HG03066 (cell line): ENCODE data around the gene DDX10.

Experiments
- ATAC-seq: cut with Tn5 transposase; IDR thresholded peaks from one replicate; pipeline ENCODE4 v1.9.1; 2021; ENCODE audit warnings: low read depth; ENCODE audit not compliant: unreplicated experiment

The DDX10 gene

DNA sequence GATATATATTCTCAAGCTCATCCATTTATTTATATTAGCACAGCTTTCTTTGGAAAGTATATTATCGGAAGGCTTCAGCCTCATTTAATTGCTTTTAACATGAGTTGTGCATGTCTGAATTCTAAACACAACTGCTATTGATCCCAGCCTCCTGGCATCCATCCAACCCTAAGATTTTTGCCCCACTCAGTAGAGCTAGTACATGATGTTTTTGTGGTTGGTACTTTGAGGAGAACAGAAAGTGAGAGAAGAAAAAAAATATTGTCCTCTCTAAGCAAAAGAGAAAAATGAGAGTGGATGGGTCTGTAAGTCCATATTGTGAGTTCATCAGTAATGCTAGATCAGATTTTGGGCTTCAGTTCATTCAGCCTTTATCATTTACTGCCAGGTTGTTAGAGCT lies 198.7 kb downstream of the DDX10 start:
- ATAC-seq: no peak

DNA sequence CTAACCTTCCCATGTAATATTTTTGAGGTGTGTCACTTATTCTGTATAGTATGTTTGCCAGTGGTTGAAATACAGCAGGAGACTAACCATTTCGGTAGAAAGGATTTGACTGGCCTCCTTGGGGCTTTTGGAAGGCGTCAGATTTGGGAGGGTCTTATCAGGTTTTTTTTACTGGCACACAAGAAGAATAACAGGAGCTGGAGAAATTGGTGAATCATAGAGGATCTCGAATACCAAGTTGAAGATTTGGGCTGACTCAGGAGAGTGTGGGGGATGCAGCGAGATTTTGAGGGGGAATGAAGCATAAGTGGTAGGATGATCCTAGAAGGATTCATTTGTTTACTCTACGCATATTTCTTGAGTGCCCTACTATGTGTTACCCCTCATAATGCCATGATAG lies 200.5 kb downstream of the DDX10 start:
- no peak for ATAC-seq

DNA sequence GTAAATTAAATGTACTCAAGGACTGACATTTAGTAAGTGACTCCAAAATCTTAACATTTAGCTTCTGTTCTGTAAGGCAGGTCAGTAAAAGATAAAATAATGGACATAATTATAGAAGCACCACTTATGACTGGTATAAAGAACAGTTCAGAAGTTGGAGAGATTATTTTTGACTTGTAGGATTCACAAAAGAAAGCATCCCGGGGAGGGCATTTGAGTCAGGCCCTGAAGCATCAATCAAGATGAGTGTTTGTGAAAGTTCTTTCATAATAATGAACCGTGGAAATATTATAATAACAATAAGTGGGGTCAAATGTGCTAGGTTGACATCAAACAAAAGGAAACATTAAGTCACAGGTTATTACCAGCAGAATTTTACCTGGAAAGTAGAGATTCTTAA lies 201.9 kb downstream of the DDX10 start:
- ATAC-seq: no peak

DNA sequence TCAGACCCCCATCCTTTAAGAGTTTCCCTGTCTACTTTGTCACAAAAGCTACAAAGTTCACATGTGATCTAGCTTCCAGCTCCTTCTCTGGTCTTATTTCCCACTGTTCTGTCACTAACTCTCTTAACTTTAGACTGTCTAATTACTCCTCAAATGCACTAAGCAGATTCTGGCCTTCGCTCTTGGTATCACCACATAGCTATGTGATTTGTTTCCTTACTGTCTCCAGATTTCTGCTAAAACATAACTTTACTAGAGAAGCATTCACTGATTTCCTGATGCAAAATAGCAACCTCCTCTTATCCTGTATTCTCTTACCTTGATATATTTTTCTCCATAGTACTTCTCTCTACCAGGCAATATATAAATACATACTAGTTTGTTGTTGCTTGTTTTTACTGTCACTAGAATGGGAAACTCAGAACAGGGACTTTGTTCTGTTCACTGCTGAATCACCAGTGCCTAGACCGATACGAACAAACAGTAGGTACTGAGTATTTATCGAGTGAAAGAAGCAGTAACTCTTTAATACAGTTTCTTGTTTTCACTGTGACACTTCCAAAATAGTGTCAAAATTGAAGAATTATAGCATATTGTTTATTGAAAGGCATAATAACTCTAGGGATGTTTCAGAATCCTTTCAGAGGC lies 205.6 kb downstream of the DDX10 start:
- ATAC-seq: no peak

DNA sequence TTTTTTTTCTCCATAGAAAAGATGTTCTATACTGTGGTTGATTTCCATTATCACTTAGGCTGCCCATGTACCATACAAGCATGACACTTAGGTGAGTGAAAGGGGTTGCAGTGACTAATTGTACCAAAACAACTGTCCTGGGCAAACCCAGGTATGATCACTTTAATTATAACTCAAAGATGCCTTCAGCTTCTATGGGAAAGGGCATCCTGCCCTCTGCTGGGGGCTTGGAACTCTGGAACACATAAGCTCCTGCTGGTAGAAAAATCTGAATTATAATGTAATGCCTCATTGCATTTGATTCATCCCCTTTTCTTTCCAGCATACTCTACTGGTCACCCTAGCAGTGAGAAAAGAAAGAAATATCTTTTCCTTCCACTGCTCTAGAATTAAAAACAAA lies 206.3 kb downstream of the DDX10 start:
- ATAC-seq: no peak

DNA sequence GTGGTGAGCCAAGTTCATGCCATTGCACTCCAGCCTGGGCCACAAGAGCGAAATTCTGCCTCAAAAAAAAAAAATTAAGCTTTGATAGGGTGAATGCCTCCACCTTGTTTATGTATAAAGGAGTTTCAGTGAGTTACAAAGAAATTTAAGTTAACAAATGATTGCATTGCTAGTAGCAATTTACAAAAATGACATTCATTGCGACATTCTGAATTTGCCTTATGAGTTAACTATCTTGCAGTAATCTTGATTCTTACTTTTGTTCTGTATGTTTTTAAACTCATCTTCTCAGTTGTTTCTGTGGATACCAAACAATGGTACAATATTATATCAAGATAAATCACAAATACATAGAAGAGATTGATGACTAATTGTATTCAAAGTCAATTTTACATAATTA lies 207.0 kb downstream of the DDX10 start:
- ATAC-seq: no peak

DNA sequence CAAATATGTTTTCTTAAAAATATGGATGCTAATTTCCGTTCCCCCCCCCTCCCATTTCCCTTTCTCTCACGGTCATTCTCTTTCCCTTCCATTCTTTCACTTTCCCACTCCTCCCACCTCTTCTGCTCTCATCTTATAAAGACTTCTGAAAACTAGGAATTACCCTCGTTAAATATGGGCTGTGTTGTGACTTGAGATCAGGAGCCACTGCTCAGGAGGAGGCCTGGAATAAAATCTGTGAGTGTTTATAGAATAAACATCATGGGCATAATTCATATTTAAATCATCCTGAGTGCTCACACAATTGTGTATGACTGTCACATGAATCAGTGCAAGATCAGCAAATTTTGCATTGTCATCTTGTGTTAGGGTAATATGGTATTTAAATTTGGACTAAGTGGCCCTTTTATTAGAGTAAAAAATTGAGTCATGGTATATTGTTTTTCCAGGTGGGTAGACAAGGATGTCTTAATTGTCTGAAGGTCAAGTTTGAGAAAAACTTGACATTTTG lies 208.0 kb downstream of the DDX10 start:
- no peak for ATAC-seq

DNA sequence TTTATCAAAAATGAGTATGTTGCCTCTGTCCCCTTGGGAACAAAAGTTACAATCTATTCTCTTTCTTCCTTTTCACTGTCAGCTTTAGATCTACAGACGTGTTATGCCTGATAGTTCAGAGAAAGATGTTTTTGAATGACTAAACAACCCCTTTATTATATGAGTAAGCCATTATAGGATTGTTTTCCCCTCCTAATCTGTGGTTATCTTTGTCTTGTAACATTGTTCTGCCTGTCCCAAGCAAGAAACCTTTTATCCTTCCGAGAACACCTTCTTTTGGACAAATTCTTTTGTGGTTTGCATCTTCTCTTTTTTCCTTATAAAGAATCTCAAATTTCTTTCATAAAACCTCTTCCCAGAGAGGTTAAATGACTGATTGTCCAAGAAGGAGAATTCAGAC lies 208.4 kb downstream of the DDX10 start:
- ATAC-seq: no peak

DNA sequence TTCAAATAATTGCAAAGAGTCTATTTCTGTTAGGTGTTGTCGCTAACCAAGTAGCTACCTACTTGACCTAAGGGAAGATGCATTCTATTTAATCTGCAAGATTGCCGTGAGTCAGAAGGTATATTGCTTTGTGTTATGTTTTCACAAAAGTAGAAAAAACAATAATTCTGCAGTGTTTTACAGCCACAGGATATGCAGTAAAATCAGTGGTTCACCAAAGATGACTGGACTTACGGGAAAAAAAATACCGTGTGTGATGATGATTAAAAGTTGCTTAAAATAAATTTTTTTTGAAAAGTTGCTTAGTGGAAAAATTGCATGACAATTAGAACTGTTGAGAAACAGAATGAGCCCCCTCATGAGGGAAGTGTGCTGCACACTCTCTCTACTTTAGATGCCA lies 209.1 kb downstream of the DDX10 start:
- no peak for ATAC-seq

DNA sequence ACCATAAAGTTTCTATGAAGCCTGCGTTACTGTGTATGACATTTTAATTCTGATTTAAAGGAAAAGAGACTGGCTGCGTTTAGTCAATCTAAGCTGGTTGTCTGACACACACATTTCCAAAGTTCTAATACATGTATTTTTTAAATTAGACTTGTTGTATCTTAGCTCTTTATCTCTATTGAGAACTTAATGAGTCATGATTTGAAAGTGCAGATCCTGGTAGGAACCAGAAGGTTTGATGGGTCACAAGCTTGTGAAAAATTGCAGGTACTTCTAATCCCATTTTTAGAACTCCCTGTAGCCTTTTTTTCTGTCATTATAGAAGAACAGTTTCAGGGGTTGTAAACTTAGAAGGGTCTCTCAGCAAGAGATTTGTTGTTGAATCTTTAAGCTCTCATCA lies 210.3 kb downstream of the DDX10 start:
- no peak for ATAC-seq

DNA sequence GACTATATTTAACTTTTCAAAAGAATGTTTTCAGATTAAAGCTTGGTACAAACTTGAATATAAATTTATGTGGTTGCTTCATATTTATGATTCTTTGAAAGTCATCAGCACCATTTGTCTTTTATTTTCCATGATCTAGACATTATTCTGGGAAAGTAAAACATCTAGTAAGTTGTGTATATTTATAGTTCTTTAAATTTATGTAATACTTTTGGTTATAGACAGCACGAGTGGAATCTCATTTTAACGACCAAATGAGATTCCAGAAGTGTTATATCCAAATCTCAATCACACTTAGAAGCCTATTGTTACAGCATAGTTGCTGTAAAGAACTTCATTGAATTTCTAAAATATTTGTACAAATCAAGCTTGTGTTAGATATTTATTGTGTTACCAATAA lies 212.3 kb downstream of the DDX10 start:
- ATAC-seq: no peak

DNA sequence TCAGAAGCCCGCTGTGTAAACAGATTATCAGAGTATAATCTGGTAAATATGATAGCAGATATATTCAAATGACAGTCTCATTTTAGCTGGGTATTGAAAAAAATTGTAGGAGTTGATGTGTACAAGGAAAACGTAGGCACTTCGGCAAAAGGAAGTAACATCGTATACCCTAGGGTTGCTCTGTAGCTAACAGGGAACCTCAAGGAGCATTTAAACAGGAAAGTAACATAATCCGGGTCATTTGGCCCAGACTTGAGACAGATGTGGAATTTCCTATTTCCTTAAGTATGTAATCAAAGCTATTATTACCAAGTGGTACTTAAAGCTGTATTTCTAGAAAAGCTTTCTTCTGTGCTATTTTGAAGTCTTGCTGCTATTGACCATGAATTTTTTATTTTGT lies 215.6 kb downstream of the DDX10 start:
- ATAC-seq: no peak

DNA sequence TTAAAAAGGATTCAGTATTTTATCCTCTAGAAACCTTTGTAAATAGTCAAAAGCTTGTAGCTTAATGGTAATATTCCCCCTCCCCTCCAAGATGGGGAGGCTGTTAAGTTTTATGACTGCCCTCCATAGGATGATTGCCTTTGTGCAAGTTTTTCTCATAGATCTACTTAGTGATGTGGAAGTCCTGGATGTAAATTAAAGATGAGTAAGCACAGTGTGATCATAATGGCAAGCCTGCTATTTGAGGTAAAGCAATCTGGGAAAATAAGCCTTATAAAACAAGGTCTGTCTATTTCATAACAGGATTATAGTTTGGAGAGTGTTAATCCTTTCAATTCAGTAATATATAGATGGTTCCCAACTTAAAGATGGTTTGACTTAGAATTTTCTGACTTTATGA lies 216.3 kb downstream of the DDX10 start:
- no peak for ATAC-seq

DNA sequence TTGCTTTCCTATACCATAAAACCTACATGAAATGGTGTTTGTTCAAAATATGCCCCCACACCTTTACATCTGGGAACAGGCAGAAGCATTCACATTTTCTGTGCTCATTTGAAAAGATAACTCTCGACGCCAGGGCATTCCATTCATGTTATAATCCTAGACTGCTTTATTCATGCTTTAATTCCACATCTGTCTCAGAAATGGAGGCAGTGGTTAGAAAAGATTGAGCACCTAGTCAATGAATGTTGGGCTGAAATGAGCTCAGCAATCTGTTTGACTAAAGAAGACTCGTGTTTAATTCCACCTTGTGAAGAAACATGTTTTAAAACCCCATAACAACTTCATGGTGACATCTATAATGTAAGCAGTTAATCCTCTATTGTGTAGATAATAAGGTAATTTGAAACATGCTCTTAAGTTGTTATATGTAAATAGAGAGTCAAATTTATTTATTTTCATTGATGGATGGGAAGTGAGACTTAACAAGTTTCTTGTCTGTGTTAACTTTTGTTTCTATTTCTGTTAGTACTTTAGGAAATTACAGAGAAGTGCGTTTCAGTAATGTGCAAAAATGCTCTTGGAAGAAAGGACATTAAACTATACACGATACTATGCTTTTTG lies 217.5 kb downstream of the DDX10 start:
- no peak for ATAC-seq

DNA sequence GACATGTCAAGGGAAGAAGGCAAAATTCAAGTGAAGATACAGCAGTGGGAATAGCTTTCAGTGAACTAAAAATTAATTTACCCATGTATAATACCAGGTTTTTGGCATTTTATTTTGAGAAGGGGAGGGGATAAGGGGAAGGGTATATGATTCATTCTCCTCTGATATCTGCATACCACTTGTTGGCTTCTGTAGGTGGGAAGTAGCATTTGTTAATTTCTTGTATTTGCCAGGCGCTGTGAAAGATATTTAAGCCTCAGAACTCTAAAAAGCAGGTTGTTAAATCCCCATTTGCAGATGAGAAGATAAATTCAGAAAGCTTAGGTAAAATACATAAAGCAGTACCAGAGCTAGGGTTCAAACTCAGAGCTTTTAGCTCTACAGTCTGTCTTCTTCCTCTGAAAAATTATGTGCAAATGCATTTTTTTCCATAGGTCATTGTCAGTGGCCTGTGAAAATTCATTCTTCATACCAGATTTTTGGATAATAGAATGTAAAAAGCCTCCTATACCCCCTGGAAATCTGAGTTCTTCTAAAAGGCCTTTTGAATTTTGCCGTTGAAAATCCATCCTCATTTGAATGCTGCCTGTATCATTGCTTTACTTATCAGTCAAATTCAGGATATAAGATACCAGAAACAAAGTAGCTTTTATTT lies 221.3 kb downstream of the DDX10 start:
- no peak for ATAC-seq

DNA sequence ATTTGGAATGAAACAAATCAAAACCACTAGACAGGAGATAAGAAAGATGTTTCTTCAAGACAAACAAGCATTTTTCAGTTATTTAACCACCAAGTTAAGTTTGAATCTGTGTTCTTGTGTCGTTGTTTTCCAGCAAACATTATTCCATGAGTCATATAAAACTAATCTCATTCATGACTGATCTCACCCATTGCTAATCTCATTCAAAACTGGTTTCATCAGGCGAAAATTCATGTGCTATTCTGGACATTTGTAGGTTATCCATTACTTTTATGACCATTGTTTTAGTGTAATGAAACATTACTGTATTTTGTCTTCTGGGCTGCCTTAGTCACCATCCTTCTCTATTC lies 221.8 kb downstream of the DDX10 start:
- no peak for ATAC-seq

DNA sequence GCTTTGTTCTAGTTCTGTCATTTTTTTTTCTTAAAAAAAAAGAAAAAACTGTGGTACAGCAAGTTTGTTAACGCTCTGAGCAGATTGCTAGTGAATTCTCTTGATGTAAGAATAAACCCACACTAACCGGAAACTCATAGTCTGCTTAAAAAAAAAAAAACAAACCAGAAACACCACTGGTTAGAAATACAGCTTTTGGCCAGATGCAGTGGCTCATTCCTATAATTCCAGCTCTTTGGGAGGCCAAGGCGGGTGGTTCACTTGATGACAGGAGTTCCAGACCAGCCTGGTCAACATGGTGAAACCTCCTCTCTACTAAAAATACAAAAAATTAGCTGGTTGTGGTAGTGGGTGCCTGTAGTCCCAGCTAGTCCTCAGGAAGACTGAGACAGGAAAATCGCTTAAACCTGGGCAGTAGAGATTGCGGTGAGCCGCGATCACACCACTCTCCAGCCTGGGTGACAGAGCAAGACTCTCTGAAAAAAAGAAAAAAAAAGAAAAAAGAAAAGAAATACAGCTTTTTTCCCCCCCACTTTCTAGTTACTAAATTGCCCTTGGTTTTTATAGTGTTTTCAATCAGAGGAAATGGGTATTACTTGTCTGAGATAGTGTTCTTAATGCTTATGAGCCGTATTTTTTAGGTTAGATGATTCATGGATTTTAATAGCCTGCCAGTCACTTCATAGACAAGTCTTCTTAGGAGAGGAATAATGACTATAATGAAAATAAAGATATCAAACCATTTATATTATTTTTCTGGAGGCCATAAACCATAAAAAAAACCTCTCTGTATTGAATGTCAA lies 222.8 kb downstream of the DDX10 start:
- ATAC-seq: no peak

DNA sequence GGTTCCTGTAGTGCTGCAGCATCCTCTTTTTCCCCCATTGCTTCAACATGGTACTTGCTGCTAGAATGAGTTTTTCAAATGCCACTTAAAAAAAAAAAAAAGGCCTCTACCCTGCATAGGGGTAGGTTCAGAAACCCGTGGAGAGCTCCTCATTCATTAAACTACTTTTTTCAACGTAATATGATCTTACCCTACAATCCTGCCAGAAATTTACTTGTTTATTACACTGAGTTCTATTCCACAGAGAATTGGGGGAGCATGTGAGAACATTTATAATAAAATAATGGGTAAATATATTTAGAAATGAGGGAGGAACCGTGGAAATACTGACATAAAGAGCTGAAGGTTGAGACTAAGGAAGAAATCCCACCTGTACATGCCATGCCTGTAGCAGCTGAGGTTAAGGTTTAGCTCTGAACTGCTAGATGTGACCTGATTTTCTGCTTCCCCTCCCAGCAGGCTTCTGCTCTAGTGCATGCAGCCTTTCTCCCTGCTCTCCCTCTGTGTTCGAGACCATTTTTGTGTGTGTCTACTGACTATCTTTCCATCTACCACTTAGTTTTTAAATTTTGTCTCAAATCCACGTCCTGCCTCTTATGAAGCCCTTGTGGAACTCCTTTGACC lies 225.7 kb downstream of the DDX10 start:
- no peak for ATAC-seq

DNA sequence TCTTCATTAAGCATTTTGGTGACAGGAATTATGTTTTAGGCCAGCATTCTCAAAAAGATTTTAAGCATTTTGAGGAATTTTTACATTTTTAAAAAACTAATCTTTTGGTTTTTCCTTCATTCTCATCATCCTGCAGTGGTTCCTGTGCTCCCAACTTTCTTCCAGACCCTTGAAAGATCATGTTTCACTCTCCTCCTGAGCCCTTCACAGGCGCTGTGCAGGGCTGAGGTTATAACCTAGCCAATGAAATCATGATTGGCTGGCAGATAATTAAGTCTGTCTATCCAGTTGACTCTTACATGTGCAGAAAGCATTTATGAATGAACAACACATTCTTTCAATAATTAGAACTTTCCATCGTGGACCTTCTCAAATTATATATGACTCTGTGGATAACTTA lies 226.3 kb downstream of the DDX10 start:
- ATAC-seq: no peak

DNA sequence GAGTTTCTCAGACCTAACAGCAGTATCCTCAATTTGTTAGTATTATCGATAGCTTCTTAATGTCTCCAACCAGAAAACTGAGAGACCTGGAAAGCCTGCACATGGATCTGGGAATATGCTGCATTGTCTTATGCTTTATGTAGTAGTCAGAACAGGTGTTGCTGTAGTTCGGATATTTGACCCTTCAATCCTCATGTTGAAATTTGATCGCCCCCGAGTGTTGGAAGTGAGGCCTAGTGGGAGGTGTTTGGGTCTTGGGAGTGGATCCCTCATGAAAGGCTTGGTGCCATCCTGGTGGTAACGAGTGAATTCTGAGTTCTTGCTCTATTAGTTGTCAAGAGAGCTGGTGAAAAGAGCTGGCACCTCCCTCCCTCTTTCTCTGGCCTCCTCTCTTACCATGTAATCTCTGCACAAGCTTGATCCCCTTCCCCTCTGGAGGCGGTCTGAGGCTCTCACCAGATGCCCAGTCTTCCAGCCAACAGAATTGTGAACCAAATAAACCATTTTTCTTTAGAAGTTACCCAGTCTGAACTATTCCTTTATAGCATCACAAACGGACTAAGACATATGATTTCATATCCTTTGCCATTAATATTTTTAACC lies 227.1 kb downstream of the DDX10 start:
- ATAC-seq: no peak
